ENCODE results near the gene TOR1AIP1.

Gene TOR1AIP1

GRCh38 chr1:179883040-179883744 lies 1.1 kb downstream of the TOR1AIP1 start:
- DNase-seq = no peak

- peak in 2 of 3 experiments; percentile 8 to 49 for DNase-seq
Observed at GRCh38 chr1:179883745-179884138, 1.7 kb downstream of the TOR1AIP1 start.

- no peak for DNase-seq
Observed at GRCh38 chr1:179888071-179888470, 6.0 kb downstream of the TOR1AIP1 start.

- no peak for DNase-seq
Observed at GRCh38 chr1:179889589-179889988, 7.5 kb downstream of the TOR1AIP1 start.

- no peak for DNase-seq
Observed at GRCh38 chr1:179910934-179911333, 28.8 kb downstream of the TOR1AIP1 start.

DNA sequence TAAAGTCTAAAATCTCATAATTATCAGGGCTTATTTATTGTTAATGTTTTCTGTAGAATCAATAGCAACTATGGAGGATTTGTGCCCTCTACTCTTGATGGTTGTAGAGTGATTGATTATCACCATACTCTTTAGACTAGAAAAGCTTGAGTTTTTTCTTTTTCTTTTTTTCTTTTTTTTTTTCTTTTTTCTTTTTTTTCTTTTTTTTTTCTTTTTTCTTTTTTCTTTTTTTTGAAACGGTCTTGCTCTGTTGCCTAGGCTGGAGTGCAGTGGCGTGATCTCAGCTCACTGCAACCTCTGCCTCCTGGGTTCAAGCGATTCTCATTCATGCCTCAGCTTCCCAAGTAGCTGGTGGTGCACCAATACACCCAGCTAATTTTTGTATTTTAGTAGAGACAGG lies 29.7 kb downstream of the TOR1AIP1 start:
- no peak for DNase-seq

GRCh38 chr1:179917601-179918429 lies 35.7 kb downstream of the TOR1AIP1 start:
- no peak for DNase-seq

- DNase-seq = no peak
Observed at GRCh38 chr1:179921472-179921871, 39.4 kb downstream of the TOR1AIP1 start.

DNA sequence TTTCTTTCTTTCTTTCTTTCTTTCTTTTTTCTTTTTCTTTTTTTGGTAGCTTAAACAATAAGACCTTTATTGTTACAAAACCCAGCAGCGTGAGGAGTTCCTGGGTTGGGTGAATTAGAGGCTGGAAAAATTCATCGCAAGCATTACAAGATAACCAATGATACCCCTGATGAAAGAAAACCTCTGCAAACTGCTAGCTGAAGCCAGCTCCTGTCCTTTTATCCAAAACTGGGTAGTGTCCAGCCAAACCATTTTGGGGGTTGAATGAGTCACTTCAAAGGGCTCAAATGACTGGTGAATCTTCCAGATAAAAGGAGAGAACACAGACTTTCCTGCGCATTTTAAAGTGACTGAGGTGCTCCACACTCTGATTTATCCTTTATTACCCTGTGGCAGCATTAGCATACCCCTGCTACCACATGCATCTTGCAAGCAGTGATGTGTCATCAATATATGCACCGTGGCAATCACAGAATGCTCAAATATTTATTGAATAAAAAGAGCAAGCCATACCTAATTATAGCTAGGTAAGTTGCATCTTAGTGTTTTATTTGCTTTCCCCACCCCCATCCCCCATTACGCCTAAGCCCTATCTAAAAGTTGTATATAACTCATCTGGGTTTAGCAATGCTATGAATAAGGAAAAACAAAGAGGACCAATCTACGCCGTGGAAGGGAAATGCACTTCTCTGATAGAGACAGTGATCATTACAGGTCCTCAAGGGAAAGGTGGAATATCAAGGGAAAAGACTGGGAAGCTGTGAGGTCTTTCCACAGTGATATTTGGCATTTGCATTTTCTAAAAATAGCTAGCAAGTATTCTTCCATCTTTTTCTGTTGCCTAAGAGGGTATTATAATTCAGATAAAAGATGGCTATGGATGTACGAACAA lies 40.1 kb downstream of the TOR1AIP1 start:
- DNase-seq = no peak

DNA sequence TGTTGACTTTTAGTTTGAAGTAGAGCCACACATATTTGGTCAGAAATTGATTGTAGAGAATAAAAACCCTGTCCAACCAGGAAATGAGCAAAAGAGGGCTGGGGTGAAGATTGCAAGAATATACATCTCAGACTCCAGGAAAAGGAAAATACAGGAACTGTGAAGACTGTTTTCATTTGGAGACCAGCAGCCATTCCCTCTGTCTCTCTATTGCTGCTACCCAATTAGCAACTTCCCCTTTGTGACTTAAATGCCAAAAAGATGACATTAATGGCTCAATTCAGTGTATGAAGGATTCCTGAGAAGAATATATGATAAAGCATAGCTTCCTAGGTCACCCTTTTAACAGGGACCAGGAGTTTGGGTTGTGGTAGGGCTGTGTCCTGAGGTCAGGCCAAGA lies 40.9 kb downstream of the TOR1AIP1 start:
- DNase-seq = no peak

GRCh38 chr1:179924268-179924667 lies 42.2 kb downstream of the TOR1AIP1 start:
- no peak for DNase-seq

- DNase-seq = no peak
Observed at GRCh38 chr1:179925302-179925701, 43.2 kb downstream of the TOR1AIP1 start.

GRCh38 chr1:179925922-179926849 lies 44.1 kb downstream of the TOR1AIP1 start:
- DNase-seq = no peak

DNA sequence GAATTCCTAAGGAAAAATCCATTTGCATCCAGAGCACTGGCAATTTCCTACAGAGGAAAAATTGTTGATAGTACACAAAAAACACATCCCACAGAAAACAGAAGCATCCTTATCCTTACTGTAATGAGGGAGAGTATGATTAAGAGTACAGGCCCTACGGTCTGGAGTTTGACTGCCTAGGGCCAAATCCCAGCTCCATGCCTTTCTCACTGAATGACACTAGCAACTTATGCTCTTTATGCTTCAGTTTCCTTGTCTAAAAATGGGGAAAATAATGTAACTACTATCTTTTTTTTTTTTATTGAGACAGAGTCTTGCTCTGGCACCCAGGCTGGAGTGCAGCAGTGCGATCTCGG lies 44.7 kb downstream of the TOR1AIP1 start:
- no peak for DNase-seq

DNA sequence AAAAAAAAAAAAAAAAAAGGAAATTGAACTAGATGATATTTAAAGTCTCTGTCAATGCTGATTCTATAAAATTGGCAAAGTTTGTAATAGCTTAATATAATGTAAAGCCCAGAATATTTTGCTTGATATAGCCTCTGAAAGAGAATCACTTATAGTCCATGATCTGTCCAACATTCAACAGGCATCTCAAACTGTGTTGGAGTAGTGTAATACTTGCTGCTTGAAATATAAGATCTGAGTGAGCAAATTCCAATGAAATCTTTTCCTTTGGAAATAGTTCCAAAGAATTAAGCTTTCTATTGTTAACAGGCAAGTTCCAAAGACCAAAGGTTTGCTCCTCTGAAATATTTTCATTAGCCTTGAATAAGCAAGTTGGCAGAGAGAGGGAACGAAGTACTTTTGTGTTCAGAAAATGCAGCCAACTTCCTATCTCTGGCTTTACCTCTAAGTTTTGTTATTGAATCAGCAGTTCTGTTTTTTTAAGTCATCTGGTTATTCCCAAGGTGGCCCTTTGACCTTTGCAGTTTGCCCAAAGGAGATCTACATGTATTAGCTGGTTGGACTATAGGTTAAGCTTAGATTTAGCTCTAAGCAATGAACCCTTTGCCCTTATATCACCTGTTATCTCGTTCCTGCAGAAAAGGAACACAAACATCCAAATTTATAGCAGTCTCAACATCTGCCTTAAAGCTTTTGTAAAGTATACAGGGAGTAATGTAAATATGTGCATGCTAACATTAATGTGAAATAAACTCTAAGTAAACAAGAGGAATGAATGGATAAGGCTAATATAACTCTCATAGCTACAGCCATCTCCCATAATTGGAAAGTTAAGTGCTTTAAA lies 48.1 kb downstream of the TOR1AIP1 start:
- peak in 1 of 3 experiments; percentile 8 for DNase-seq

GRCh38 chr1:179930867-179931266 lies 48.8 kb downstream of the TOR1AIP1 start:
- DNase-seq = no peak

DNA sequence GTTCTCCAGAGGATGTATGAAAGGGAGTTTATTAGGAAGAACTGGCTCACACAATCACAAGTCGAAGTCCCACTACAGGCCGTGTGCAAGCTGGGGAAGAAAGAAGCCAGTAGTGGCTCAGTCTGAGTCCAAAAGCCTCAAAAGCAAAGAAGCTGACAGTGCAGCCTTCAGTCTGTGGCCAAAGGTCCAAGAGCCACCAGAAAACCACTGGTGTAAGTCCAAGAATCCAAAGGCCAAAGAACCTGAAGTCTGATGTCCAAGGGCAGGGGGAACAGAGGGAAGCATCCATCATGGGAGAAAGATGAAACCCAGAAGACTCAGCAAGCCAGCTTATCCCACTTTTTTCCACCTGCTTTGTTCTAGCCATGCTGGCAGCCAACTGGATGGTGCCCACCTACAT lies 51.1 kb downstream of the TOR1AIP1 start:
- DNase-seq = no peak

- DNase-seq = no peak
Observed at GRCh38 chr1:179935909-179936496, 53.9 kb downstream of the TOR1AIP1 start.

GRCh38 chr1:179937668-179938254 lies 55.7 kb downstream of the TOR1AIP1 start:
- DNase-seq = no peak

DNA sequence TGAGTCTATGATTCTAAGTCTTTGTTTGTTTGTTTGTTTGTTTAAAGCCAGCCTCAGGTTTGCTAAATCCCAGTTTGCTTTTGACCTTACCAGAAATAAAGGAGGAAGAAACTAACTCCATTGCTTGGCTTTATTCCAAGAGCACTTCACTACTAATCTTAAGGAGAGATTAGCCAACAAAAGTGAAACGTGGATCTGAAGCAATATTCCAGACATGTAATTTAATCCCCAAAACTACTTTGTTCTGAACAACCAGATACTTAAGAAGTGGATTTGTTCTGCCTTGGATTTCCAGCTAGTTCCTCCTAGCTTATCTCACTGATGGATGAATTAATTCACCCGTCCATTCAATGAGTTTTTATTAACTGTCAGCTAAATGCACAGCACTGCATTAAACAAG lies 56.7 kb downstream of the TOR1AIP1 start:
- no peak for DNase-seq

Data from NCI-H1417 (cell line).